Karpas-422 (cell line): ENCODE measurements around the gene OR13C4. TPM values are rescaled to one million over a fixed set of nuclear protein-coding genes. Genes with fewer than 3 reads are reported as not detected.
"Not testable (repeated sequence)": the region's sequence is repeated elsewhere in the genome, so short reads cannot be mapped to it uniquely, and the experiment has no call there.

Source experiments
- DNase-seq: peaks from one replicate; pipeline ENCODE4 v3.0.0-alpha.2; 2015
- H2AFZ ChIP-seq: fragments of 200-600 bp; sonication (generic); 2 replicates; pipeline ENCODE4 v1.6.1; 2014; ENCODE audit warnings: antibody characterized with exemption, low read length, mixed read lengths
- H3K27ac ChIP-seq: fragments of 200-600 bp; sonication (generic); 2 replicates; pipeline ENCODE4 v1.5.1; 2014; ENCODE audit warnings: mild to moderate bottlenecking, low read length, moderate library complexity
- H3K27me3 ChIP-seq: fragments of 200-600 bp; sonication (generic); 2 replicates; pipeline ENCODE4 v1.6.1; 2014; ENCODE audit warnings: low read length, mixed read lengths
- H3K36me3 ChIP-seq: fragments of 200-600 bp; sonication (generic); 2 replicates; pipeline ENCODE4 v1.6.1; 2014; ENCODE audit warnings: low read length, mixed read lengths; ENCODE audit not compliant: insufficient read depth
- H3K4me1 ChIP-seq: fragments of 200-600 bp; sonication (generic); 2 replicates; pipeline ENCODE4 v1.6.1; 2014; ENCODE audit warnings: mild to moderate bottlenecking, low read length, mixed read lengths
- H3K4me2 ChIP-seq: fragments of 200-600 bp; sonication (generic); 2 replicates; pipeline ENCODE4 v1.6.1; 2014; ENCODE audit warnings: low read length, low read depth, mild to moderate bottlenecking; ENCODE audit not compliant: poor library complexity, severe bottlenecking
- H3K4me3 ChIP-seq: fragments of 200-600 bp; sonication (generic); 2 replicates; pipeline ENCODE4 v1.5.1; 2014; ENCODE audit warnings: mild to moderate bottlenecking, antibody characterized with exemption, low read length, mixed read lengths
- H3K79me2 ChIP-seq: fragments of 200-600 bp; sonication (generic); 2 replicates; pipeline ENCODE4 v1.6.1; 2014; ENCODE audit warnings: mild to moderate bottlenecking, low read length, mixed read lengths
- H3K9ac ChIP-seq: fragments of 200-600 bp; sonication (generic); 2 replicates; pipeline ENCODE4 v1.6.0; 2014; ENCODE audit warnings: low read length
- H3K9me2 ChIP-seq: fragments of 200-600 bp; sonication (generic), shearing (Covaris generic); replicated peaks from 2 replicates; pipeline ENCODE4 v1.6.0; 2014; ENCODE audit warnings: mild to moderate bottlenecking, low read length, moderate library complexity; ENCODE audit not compliant: insufficient read depth
- H3K9me3 ChIP-seq: fragments of 300-700, 200-600 bp; sonication (generic); 2 replicates; pipeline ENCODE4 v1.6.1; 2014; ENCODE audit warnings: low read length, mixed read lengths
- H4K20me1 ChIP-seq: fragments of 200-600 bp; sonication (generic); 2 replicates; pipeline ENCODE4 v1.6.1; 2014; ENCODE audit warnings: mild to moderate bottlenecking, antibody characterized with exemption, low read length, low read depth; ENCODE audit not compliant: insufficient read depth
- total RNA-seq: library from RNA; depleted of rRNA; stranded (reverse); fragments of >200 nt; shearing (Covaris generic); gene quantifications from 2 replicates; pipeline ENCODE4 v1.2.3, GENCODE V29; 2014; ENCODE audit warnings: low replicate concordance

The OR13C4 gene
- total RNA-seq, 1 experiment from 2014 or later, result not detected

DNA sequence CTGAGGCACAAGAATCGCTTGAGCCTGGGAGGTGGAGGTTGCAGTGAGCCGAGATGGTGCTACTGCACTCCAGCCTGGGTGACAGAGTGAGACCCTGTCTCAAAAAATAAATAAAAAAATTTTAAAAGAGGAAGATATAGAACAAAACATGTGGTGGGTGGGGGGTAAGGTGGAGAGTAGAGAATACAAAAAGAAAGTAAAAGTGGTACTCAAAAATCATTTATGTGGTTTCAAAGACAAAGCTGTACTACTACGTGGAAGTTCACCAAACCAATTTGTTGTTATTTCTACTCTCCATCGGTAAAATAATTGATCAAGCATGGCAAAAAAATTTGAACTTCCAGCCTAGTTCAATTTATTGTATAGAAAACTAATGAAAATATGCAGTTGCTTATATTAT is 17.6 kb upstream of the OR13C4 start:
- Histone ChIP-seq H3K27me3 (no peaks in the 10 kb centered on the region), H3K4me3 (no peak overlapping the region), H3K27ac (no peak overlapping the region), H3K9me2 (no peaks in the 10 kb centered on the region), H3K4me2 (peak overlapping the region; percentile 3), H4K20me1 (no peaks in the 10 kb centered on the region), H3K9me3 (no peaks in the 10 kb centered on the region), H3K9ac (no peak overlapping the region), H3K36me3 (no peaks in the 10 kb centered on the region), H3K4me1 (no peaks in the 10 kb centered on the region), H3K79me2 (no peaks in the 10 kb centered on the region), H2AFZ (no peak overlapping the region)
- DNase-seq, result no peak

DNA sequence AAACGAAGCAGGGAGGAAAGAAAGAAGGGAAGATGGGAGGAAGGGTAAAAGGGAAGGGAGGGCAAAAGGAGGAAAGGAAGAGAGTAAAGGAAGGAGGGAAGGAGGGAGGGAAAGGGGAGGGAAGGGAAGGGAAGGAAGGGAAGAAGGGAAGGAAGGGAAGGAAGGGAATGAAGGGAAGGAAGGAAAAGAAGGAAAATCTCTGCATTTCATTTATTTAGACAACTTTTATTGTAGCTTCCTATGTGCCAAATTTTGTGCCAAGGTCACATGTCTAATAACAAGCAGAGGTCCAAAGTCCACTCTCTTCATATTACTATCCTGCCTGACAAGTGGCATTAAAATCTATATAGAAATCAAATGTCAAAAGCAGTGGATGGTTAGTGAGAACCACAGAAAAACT is 12.3 kb upstream of the OR13C4 start:
- H3K4me3 ChIP-seq, result no peak overlapping the region
- no peaks in the 10 kb centered on the region for H4K20me1 ChIP-seq
- no peak overlapping the region for H2AFZ ChIP-seq
- H3K79me2 ChIP-seq, result no peaks in the 10 kb centered on the region
- DNase-seq, result no peak
- no peaks in the 10 kb centered on the region for H3K9me3 ChIP-seq
- no peak overlapping the region for H3K9ac ChIP-seq
- no peaks in the 10 kb centered on the region for H3K27me3 ChIP-seq
- no peak overlapping the region for H3K4me2 ChIP-seq
- H3K27ac ChIP-seq, result no peak overlapping the region
- no peaks in the 10 kb centered on the region for H3K36me3 ChIP-seq
- H3K4me1 ChIP-seq, result no peaks in the 10 kb centered on the region
- H3K9me2 ChIP-seq, result no peaks in the 10 kb centered on the region

DNA sequence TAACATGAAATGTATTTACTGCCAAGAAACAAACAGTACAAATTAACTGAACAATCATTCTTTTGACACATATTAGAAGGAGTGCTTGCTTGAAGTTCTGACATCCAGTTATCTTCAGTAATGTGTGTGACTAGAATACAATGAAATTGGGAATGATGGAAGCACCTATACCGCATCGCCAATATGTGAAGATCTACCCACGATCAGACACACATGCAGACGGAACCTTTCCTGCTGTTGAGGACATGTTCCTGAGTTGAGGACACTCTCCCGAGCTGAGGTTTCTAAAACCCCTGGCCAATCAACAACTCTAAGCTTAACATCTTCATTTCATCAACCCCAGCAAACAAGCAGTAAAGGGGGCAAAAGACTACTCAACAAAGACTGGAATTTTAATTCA is 9.7 kb upstream of the OR13C4 start, which contains the start of gene OR13C3:
Gene OR13C3 (minus strand): TSS at position 101 of the 400 bp plus-strand sequence. CDS start 133 bp downstream, outside the sequence.
- Histone ChIP-seq H4K20me1 (no peaks in the 10 kb centered on the region), H3K36me3 (no peaks in the 10 kb centered on the region), H3K9me3 (no peaks in the 10 kb centered on the region), H3K27me3 (no peaks in the 10 kb centered on the region), H3K4me3 (no peak within 1 kb of the TSS), H3K9me2 (no peaks in the 10 kb centered on the region), H3K4me2 (no peak within 1 kb of the TSS), H2AFZ (no peak within 1 kb of the TSS), H3K27ac (no peak within 1 kb of the TSS), H3K79me2 (no peaks in the 10 kb centered on the region), H3K9ac (no peak within 1 kb of the TSS), H3K4me1 (no peaks in the 10 kb centered on the region)
- DNase-seq, result no peak

DNA sequence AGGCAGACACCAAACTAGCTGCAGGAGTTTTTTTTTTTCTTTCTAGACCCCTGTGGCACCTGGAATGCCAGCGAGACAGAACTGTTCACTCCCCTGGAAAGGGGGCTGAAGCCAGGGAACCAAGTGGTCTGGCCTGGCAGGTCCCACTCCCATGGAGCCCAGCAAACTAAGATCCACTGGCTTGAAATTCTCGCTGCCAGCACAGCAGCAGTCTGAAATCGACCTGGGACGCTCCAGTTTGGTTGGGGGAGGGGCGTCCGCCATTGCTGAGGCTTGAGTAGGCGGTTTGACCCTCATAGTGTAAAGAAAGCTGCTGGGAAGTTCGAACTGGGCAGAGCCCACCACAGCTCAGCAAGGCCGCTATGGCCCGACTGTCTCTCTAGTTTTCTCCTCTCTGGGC is 6.8 kb downstream of the OR13C4 start:
- H3K9me3 ChIP-seq, H3K4me3 ChIP-seq, H4K20me1 ChIP-seq, H3K9ac ChIP-seq, H3K27me3 ChIP-seq, H3K27ac ChIP-seq, H2AFZ ChIP-seq, H3K4me1 ChIP-seq, H3K9me2 ChIP-seq, H3K36me3 ChIP-seq, H3K4me2 ChIP-seq, DNase-seq, H3K79me2 ChIP-seq: not testable (repeated sequence)

DNA sequence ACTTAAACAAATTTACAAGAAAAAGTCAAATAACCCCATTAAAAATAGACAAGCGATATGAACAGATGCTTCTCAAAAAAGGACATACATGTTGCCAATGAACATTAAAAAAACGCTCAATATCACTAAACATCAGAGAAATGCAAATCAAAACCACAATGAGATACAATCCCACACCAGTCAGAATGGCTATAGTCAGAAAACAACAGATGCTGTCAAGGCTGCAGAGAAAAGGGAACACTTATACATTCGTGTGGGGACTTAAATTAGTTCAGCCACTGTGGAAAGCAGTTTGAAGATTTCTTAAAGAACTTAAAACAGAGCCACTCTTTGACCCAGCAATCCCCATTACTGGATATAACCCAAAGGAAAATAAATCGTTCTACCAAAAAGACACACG is 12.1 kb downstream of the OR13C4 start:
- Histone ChIP-seq H3K9me2 (no peaks in the 10 kb centered on the region), H3K9ac (no peak overlapping the region), H3K9me3 (no peaks in the 10 kb centered on the region), H4K20me1 (no peaks in the 10 kb centered on the region), H3K36me3 (no peaks in the 10 kb centered on the region), H3K4me1 (no peaks in the 10 kb centered on the region), H3K4me2 (no peak overlapping the region), H3K27me3 (no peaks in the 10 kb centered on the region), H3K4me3 (no peak overlapping the region), H3K27ac (no peak overlapping the region), H3K79me2 (no peaks in the 10 kb centered on the region), H2AFZ (no peak overlapping the region)
- DNase-seq, result no peak

DNA sequence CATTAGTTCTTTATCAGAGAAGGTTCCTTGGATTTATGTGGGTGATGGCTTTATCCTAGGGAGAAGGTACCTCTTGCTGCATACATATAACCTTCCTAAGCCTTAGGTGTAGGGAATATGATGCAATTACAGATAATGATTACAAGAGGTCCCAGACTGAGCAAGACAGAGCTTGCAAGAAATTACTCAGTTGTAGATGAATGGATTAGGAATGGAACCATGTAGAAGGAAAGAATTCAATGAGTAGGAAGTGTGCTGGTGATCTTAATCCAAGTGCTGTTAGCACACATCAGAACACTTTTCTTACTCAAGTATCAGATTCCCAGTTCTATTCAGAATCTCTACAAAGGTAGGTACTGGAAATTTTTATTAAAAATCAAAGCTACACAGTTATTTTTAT is 20.4 kb downstream of the OR13C4 start:
- no peak for DNase-seq

DNA sequence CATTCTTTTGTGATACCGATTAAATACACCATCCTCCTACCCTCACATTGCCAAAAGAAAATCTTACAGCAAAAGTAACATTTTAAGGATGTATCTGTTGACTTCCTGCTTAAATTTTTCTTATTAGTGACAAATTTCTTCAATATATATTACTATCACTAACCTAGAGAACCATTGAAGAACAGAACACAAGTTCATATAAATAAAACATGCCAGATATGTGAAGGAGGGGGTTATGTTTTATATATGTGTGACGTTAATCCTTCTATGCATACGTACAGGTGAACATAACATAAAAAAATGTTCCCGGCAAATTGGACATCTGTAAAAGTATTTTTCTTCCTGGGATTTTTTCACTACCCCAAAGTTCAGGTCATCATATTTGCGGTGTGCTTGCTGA is 23.0 kb downstream of the OR13C4 start, which contains the start of gene OR13F1:
Gene OR13F1 (plus strand): TSS at position 301 of the 400 bp plus-strand sequence. CDS start 0 bp downstream, at position 301.
- Histone ChIP-seq H3K9me3 (no peaks in the 10 kb centered on the region), H2AFZ (no peak within 1 kb of the TSS), H3K9me2 (no peaks in the 10 kb centered on the region), H3K27me3 (no peaks in the 10 kb centered on the region), H3K4me1 (no peaks in the 10 kb centered on the region), H3K4me2 (no peak within 1 kb of the TSS), H3K9ac (no peak within 1 kb of the TSS), H3K27ac (no peak within 1 kb of the TSS), H3K79me2 (no peaks in the 10 kb centered on the region), H4K20me1 (no peaks in the 10 kb centered on the region), H3K36me3 (no peaks in the 10 kb centered on the region), H3K4me3 (no peak within 1 kb of the TSS)
- no peak for DNase-seq

More for the DNA sequence above, 20.4 kb downstream of the OR13C4 start:
- Histone ChIP-seq H3K9me3 (no peaks in the 10 kb centered on the region), H3K27ac (no peak overlapping the region), H3K79me2 (no peaks in the 10 kb centered on the region), H3K36me3 (no peaks in the 10 kb centered on the region), H3K4me2 (no peak overlapping the region), H2AFZ (no peak overlapping the region), H3K4me1 (no peaks in the 10 kb centered on the region), H3K4me3 (no peak overlapping the region), H4K20me1 (no peaks in the 10 kb centered on the region), H3K9me2 (no peaks in the 10 kb centered on the region), H3K27me3 (no peaks in the 10 kb centered on the region), H3K9ac (no peak overlapping the region)

DNA sequence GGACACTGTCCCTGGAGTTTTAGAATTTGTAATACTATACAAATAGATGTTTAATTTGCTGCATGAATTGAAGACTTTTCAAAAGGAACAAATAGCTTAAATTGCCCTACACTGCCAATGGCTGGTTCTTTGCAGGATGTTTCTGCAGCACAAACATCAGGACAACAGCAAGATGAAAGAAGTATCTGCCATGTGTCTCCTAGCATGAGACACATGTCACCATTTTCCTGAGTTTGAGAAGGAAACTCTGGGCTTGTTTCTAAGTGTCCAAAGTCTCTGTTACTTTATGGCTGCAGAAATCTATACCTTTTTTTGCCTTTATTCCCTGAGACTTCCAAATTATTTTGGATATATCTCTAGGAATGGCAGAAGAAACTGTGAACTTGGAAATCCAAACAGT is 23.6 kb downstream of the OR13C4 start:
- Histone ChIP-seq H2AFZ (no peak overlapping the region), H4K20me1 (no peaks in the 10 kb centered on the region), H3K27me3 (no peaks in the 10 kb centered on the region), H3K4me2 (no peak overlapping the region), H3K9me3 (no peaks in the 10 kb centered on the region), H3K4me3 (no peak overlapping the region), H3K4me1 (no peaks in the 10 kb centered on the region), H3K9me2 (no peaks in the 10 kb centered on the region), H3K36me3 (no peaks in the 10 kb centered on the region), H3K79me2 (no peaks in the 10 kb centered on the region), H3K9ac (no peak overlapping the region), H3K27ac (no peak overlapping the region)
- DNase-seq, result no peak

DNA sequence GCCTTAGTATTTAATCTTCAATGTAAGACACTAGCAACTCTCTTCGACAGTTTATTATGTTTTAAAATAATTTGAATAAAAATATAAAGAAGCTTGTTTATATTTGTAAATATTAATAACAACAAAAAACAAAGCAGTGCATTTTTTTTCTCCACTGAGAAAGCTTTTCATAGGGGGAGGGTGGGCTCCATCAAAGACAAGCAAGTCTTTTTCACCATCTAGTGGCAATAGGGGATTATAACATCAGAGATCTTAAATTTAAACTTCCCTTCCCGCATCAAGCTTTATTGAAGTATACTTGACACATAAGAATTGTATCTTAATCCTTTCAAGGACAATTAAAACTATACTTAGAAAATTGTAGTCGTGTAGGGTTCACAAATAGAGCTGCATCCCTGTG is 32.2 kb downstream of the OR13C4 start:
- no peaks in the 10 kb centered on the region for H3K27me3 ChIP-seq
- no peaks in the 10 kb centered on the region for H4K20me1 ChIP-seq
- no peak overlapping the region for H3K4me3 ChIP-seq
- no peak overlapping the region for H3K9ac ChIP-seq
- H3K4me1 ChIP-seq, result peaks cover 5% of the 10 kb centered on the region
- no peaks in the 10 kb centered on the region for H3K9me3 ChIP-seq
- no peak overlapping the region for H2AFZ ChIP-seq
- no peak overlapping the region for H3K4me2 ChIP-seq
- H3K79me2 ChIP-seq, result no peaks in the 10 kb centered on the region
- no peaks in the 10 kb centered on the region for H3K9me2 ChIP-seq
- no peaks in the 10 kb centered on the region for H3K36me3 ChIP-seq
- peak; percentile 63 for DNase-seq
- H3K27ac ChIP-seq, result no peak overlapping the region
